ENCODE results near the gene EPHA4.

Gene EPHA4

DNA sequence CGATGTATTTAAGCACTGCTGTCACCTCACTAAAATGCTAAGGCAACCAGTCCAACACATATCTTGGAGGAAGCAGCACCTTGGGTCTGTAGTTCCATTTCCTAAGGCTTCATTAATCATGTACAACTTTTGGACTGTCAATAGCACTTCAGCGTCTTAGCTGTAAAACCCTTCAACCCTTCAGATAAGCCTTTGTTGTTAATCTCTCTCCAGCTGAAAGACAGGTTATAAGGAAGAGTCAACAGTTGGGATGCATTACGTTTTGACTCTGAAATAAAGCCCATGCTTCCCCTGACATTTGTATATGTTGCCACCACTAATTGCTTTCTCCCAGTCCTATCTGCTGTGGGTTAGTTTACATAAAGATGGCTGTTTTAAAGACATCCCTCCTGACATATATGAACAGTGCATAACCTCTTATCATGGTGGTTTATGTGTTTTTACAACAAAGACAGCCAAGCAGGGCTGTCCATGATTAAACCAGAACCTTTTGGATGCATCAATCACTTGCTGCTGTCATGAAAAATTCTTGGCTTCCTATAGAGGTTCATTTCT, 81.5 kb downstream of the EPHA4 start:
- FAIRE-seq (no peak), DNase-seq (ENCODE audit: insufficient read length, low spot score) (no peak)
- TF ChIP-seq SPI1 (IDR thresholded peaks at IDR 0.05; ENCODE audit: low read depth, low read length) (no peak), PAX5 (IDR thresholded peaks at IDR 0.05; ENCODE audit: insufficient read depth, low read length, severe bottlenecking) (no peak), POLR2A (IDR thresholded peaks at IDR 0.05; ENCODE audit: low read depth, low read length) (no peak), POU2F2 (IDR thresholded peaks at IDR 0.05; ENCODE audit: low read depth, low read length) (no peak), POLR2AphosphoS5 (IDR thresholded peaks at IDR 0.05; ENCODE audit: low read depth, low read length) (no peak), TAF1 (IDR thresholded peaks at IDR 0.05; ENCODE audit: low read depth, low read length) (no peak)

DNA sequence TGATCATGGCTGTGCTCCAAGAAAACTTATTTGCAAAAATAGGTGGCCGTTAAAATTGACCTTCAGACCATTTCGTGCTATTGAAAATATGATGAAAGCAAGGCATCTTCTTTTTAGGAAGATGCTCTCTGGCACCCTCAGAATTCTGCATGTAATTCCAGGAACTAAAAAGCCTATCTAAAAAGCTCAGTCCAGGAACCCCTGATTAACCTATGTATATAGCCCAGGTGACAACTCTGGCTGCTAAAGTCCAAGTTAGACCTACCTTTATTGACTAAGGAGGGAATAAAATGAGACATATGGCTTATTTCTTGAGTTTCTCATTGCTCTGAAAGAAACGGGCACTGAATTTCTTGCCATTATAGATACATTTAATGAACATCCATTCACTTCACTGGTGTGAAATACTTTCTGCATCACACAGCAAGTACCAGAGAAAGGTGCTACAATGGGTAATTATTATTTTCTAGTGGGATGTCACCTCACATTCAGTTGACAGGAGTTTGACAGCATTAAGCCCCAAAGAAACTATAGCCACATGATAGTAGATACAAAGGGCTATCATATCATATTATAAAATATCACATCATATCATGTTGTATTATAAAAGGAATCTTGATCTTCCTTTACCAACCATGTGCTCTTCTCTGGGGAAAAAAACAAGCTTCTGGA, 83.8 kb downstream of the EPHA4 start:
- FAIRE-seq, result no peak
- DNase-seq (ENCODE audit: insufficient read length, low spot score), result no peak

GRCh38 chr2:221486106-221486505, 86.0 kb downstream of the EPHA4 start:
- TF ChIP-seq POLR2A (IDR thresholded peaks at IDR 0.05; ENCODE audit: low read depth, low read length), result no peak
- TF ChIP-seq SPI1 (IDR thresholded peaks at IDR 0.05; ENCODE audit: low read depth, low read length), result peak; percentile 40
- DNase-seq (ENCODE audit: insufficient read length, low spot score) (no peak), FAIRE-seq (no peak)

More for the DNA sequence above, 83.8 kb downstream of the EPHA4 start:
- TF ChIP-seq TAF1 (IDR thresholded peaks at IDR 0.05; ENCODE audit: low read depth, low read length) (no peak), SPI1 (IDR thresholded peaks at IDR 0.05; ENCODE audit: low read depth, low read length) (no peak), POU2F2 (IDR thresholded peaks at IDR 0.05; ENCODE audit: low read depth, low read length) (no peak), POLR2AphosphoS5 (IDR thresholded peaks at IDR 0.05; ENCODE audit: low read depth, low read length) (no peak), PAX5 (IDR thresholded peaks at IDR 0.05; ENCODE audit: insufficient read depth, low read length, severe bottlenecking) (no peak), POLR2A (IDR thresholded peaks at IDR 0.05; ENCODE audit: low read depth, low read length) (no peak)

- TF ChIP-seq PAX5 (IDR thresholded peaks at IDR 0.05; ENCODE audit: insufficient read depth, low read length, severe bottlenecking), result no peak
- TF ChIP-seq POLR2A (IDR thresholded peaks at IDR 0.05; ENCODE audit: low read depth, low read length), result no peak
- no peak for DNase-seq (ENCODE audit: insufficient read length, low spot score)
- FAIRE-seq, result no peak
Measured at GRCh38 chr2:221485503-221485870, 86.6 kb downstream of the EPHA4 start.

DNA sequence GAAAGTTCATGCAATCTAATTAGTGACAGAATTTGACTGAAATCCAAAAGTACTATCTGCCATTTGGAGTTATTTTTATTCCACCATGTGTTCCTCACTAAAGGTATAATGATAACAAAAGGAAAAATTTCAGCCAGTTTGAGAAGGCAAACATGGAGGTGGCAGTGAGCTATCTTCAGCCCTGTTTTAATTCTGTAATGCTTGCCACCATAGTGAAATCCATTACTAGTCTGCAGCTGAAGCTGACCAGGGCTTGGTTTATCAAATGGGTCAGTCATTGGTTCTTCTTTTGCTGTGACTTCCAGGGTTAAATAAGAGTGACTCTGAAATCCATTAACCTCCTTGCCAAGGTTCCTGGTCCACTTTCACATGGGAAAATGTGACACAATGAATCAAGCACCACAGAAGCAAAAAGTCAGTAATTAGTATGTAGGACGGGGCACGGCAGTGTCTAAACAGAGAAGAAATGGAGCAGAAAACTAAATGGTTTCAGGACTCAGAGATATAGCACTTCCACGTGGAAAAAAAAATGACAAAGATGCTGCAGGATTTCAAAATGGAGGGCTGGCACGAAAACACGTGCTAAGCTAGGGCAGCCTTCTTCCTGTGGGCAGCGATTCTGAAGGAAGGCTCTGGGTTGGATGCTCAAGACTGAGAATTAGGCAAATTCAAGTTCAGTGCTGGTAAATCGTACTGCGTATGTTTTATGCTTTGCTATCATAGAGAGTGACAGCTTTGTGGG, 87.2 kb downstream of the EPHA4 start:
- no peak for TF ChIP-seq POLR2AphosphoS5 (IDR thresholded peaks at IDR 0.05; ENCODE audit: low read depth, low read length)
- TF ChIP-seq PAX5 (IDR thresholded peaks at IDR 0.05; ENCODE audit: insufficient read depth, low read length, severe bottlenecking), result no peak
- TF ChIP-seq TAF1 (IDR thresholded peaks at IDR 0.05; ENCODE audit: low read depth, low read length), result no peak
- no peak for TF ChIP-seq SPI1 (IDR thresholded peaks at IDR 0.05; ENCODE audit: low read depth, low read length)
- TF ChIP-seq POU2F2 (IDR thresholded peaks at IDR 0.05; ENCODE audit: low read depth, low read length), result no peak
- TF ChIP-seq POLR2A (IDR thresholded peaks at IDR 0.05; ENCODE audit: low read depth, low read length), result no peak
- no peak for FAIRE-seq
- DNase-seq (ENCODE audit: insufficient read length, low spot score), result no peak

DNA sequence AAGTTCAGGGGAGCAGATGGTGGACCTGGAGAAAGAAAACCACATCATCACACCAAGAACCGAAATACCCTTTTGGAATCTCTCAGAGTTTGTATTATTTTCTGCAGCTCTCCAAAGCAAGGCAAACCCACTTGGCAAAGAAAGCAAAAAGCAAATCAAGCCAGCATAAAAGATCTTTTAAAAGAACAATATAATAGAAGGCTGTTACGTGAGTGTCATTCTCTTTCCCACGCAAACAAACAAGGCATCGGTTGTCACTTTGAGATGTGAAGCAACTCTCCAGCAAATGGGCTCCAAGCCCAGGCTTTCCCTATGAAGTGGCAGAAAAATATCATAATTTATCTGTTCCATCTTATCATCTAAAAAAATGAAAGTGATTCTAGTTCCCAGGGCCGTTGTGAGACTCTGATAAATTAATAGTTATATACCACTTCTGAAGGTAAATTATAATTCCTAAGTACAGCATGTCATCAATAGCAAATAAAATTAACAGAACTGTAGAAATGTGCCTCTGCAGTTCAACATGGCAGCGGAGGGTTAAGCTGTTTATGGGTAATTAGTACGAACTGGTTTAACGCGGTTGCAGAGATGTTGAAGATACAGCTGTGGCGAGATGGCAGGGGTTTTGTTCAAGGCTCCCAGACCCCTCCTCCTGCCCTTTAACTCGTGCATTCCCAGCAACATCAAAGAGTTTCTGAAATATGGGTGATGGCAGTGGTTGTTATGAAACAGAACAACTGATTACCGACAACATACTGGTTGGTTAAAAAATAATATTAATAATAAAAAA, 89.2 kb downstream of the EPHA4 start:
- FAIRE-seq (no peak), DNase-seq (ENCODE audit: insufficient read length, low spot score) (no peak)
- TF ChIP-seq PAX5 (IDR thresholded peaks at IDR 0.05; ENCODE audit: insufficient read depth, low read length, severe bottlenecking), result no peak
- no peak for TF ChIP-seq POU2F2 (IDR thresholded peaks at IDR 0.05; ENCODE audit: low read depth, low read length)
- TF ChIP-seq SPI1 (IDR thresholded peaks at IDR 0.05; ENCODE audit: low read depth, low read length), result no peak
- TF ChIP-seq POLR2A (IDR thresholded peaks at IDR 0.05; ENCODE audit: low read depth, low read length), result no peak
- no peak for TF ChIP-seq TAF1 (IDR thresholded peaks at IDR 0.05; ENCODE audit: low read depth, low read length)
- TF ChIP-seq POLR2AphosphoS5 (IDR thresholded peaks at IDR 0.05; ENCODE audit: low read depth, low read length), result no peak

GRCh38 chr2:221480821-221481220, 91.3 kb downstream of the EPHA4 start:
- no peak for DNase-seq (ENCODE audit: insufficient read length, low spot score)
- no peak for FAIRE-seq
- TF ChIP-seq PAX5 (IDR thresholded peaks at IDR 0.05; ENCODE audit: insufficient read depth, low read length, severe bottlenecking) (no peak), POU2F2 (IDR thresholded peaks at IDR 0.05; ENCODE audit: low read depth, low read length) (no peak), SPI1 (IDR thresholded peaks at IDR 0.05; ENCODE audit: low read depth, low read length) (no peak), TAF1 (IDR thresholded peaks at IDR 0.05; ENCODE audit: low read depth, low read length) (no peak), POLR2AphosphoS5 (IDR thresholded peaks at IDR 0.05; ENCODE audit: low read depth, low read length) (no peak), POLR2A (IDR thresholded peaks at IDR 0.05; ENCODE audit: low read depth, low read length) (no peak)

GRCh38 chr2:221480163-221480562, 91.9 kb downstream of the EPHA4 start:
- FAIRE-seq (no peak), DNase-seq (ENCODE audit: insufficient read length, low spot score) (no peak)
- TF ChIP-seq SPI1 (IDR thresholded peaks at IDR 0.05; ENCODE audit: low read depth, low read length) (no peak), TAF1 (IDR thresholded peaks at IDR 0.05; ENCODE audit: low read depth, low read length) (no peak), PAX5 (IDR thresholded peaks at IDR 0.05; ENCODE audit: insufficient read depth, low read length, severe bottlenecking) (no peak), POU2F2 (IDR thresholded peaks at IDR 0.05; ENCODE audit: low read depth, low read length) (no peak), POLR2AphosphoS5 (IDR thresholded peaks at IDR 0.05; ENCODE audit: low read depth, low read length) (no peak), POLR2A (IDR thresholded peaks at IDR 0.05; ENCODE audit: low read depth, low read length) (no peak)

DNA sequence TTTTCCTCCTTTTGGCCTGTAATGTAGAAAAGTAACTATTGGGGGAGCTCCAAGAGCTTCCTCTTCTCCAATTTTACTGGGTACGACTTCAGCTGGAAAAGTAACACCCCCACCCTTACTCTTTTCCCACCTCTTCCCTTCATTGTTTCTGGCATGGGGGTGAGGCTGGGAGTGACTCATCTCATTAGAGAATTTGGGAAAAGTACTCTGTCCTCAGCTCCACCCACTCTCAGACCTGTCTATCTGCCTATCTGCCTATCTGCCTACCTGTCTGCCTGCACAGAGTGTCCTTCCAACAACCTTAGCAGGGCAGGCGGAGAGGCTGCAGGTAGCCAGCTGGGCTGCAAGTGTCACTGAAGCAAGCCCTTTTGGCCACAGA, 93.6 kb downstream of the EPHA4 start:
- no peak for TF ChIP-seq SPI1 (IDR thresholded peaks at IDR 0.05; ENCODE audit: low read depth, low read length)
- no peak for TF ChIP-seq POLR2AphosphoS5 (IDR thresholded peaks at IDR 0.05; ENCODE audit: low read depth, low read length)
- no peak for TF ChIP-seq TAF1 (IDR thresholded peaks at IDR 0.05; ENCODE audit: low read depth, low read length)
- FAIRE-seq (no peak), DNase-seq (ENCODE audit: insufficient read length, low spot score) (no peak)
